WTC11 (cell line): ENCODE data around the gene ZNF286A.
"Not testable (repeated sequence)": the region's sequence is repeated elsewhere in the genome, so short reads cannot be mapped to it uniquely, and the experiment has no call there.

ENCODE experiments used
- ATF3 ChIP-seq: sonication (generic); formaldehyde crosslinking; conservative IDR thresholded peaks from 2 replicates; pipeline ENCODE4 v1.8.1; 2022; ENCODE audit warnings: mild to moderate bottlenecking, missing genetic modification reagents
- CTCF ChIP-seq: fragments of 200-600 bp; IDR thresholded peaks from 2 replicates; pipeline ENCODE4 v1.8.0; 2022; ENCODE audit warnings: antibody characterized with exemption
- ESRRA ChIP-seq: sonication (generic); formaldehyde crosslinking; IDR thresholded peaks from 2 replicates; pipeline ENCODE4 v1.8.1; 2022; ENCODE audit warnings: mild to moderate bottlenecking, missing genetic modification reagents, borderline replicate concordance
- GABPB1 ChIP-seq: sonication (generic); formaldehyde crosslinking; IDR thresholded peaks from 2 replicates; pipeline ENCODE4 v1.8.1; 2023; ENCODE audit warnings: mild to moderate bottlenecking, missing genetic modification reagents
- GTF2I ChIP-seq: fragments of 250-450 bp; sonication (Bioruptor Pico); conservative IDR thresholded peaks from 2 replicates; pipeline ENCODE4 v1.4.0; 2021; ENCODE audit warnings: mild to moderate bottlenecking
- MXD4 ChIP-seq: fragments of 250-450 bp; sonication (Bioruptor Pico); IDR thresholded peaks from 2 replicates; pipeline ENCODE4 v1.8.0; 2021; ENCODE audit warnings: mild to moderate bottlenecking, moderate library complexity, borderline replicate concordance
- SP1 ChIP-seq: sonication (generic); formaldehyde crosslinking; conservative IDR thresholded peaks from 2 replicates; pipeline ENCODE4 v1.8.1; 2022; ENCODE audit warnings: missing genetic modification reagents
- STAT6 ChIP-seq: sonication (generic); formaldehyde crosslinking; conservative IDR thresholded peaks from 2 replicates; pipeline ENCODE4 v1.8.1; 2023; ENCODE audit warnings: mild to moderate bottlenecking, low read depth, missing genetic modification reagents, moderate library complexity
- TEAD4 ChIP-seq: sonication (generic); formaldehyde crosslinking; IDR thresholded peaks from 2 replicates; pipeline ENCODE4 v1.8.0; 2022; ENCODE audit warnings: mild to moderate bottlenecking, missing genetic modification reagents

- TF ChIP-seq CTCF; ESRRA; GTF2I; TEAD4 (CRISPR knock-in tag); SP1 (CRISPR knock-in tag); ATF3 (CRISPR knock-in tag); STAT6 (CRISPR knock-in tag); MXD4 (CRISPR knock-in tag); GABPB1 (CRISPR knock-in tag): not testable (repeated sequence)
Observed at GRCh38 chr17:15749403-15749802, 49.9 kb downstream of the ZNF286A start.
